NB4 (cell line): ENCODE measurements around the gene NDUFA9.

ENCODE experiments used
- DNase-seq: peaks from one replicate; pipeline ENCODE4 v3.0.0; 2010; ENCODE audit warnings: low read depth
- H3K4me3 ChIP-seq: one replicate; pipeline ENCODE4 v1.5.1; 2011; ENCODE audit warnings: mild to moderate bottlenecking, low read depth, low read length, moderate library complexity
- MYC ChIP-seq: IDR thresholded peaks from 2 replicates; pipeline ENCODE4 v1.6.1; 2011; ENCODE audit warnings: low read depth, low read length
- POLR2A ChIP-seq: IDR thresholded peaks from 2 replicates; pipeline ENCODE4 v1.6.1; 2011; ENCODE audit warnings: mild to moderate bottlenecking; ENCODE audit not compliant: insufficient read length; ENCODE audit errors: extremely low read depth
- TF ChIP-seq, protein P1 (sequence below): IDR thresholded peaks from one replicate; pipeline ENCODE4 v1.5.1; 2012; ENCODE audit warnings: low read depth, low read length
- TF ChIP-seq, protein P2 (sequence below): IDR thresholded peaks from 2 replicates; pipeline ENCODE4 v1.6.1; 2011; ENCODE audit warnings: low read depth, low read length

The NDUFA9 gene

DNA sequence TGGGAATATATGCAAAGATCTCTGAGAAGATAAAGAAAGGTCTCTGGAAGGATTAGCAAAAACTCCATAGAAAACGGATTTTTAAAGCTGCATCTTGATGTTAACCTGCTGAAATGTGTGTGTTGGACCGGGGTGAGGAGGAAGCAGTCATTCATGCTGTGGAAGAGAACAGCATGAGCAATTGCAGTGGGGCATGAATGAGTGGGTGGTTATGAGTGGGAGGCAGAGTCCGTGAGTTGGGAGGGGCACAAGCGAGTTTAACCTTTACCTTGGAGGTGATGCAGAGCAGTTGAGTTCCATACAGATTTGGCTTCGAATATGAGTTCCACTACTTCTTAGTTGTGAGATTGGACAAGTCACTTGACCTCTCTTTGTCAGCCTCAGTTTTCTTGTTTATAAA lies 41.8 kb downstream of the NDUFA9 start:
- TF ChIP-seq, protein P1, sequence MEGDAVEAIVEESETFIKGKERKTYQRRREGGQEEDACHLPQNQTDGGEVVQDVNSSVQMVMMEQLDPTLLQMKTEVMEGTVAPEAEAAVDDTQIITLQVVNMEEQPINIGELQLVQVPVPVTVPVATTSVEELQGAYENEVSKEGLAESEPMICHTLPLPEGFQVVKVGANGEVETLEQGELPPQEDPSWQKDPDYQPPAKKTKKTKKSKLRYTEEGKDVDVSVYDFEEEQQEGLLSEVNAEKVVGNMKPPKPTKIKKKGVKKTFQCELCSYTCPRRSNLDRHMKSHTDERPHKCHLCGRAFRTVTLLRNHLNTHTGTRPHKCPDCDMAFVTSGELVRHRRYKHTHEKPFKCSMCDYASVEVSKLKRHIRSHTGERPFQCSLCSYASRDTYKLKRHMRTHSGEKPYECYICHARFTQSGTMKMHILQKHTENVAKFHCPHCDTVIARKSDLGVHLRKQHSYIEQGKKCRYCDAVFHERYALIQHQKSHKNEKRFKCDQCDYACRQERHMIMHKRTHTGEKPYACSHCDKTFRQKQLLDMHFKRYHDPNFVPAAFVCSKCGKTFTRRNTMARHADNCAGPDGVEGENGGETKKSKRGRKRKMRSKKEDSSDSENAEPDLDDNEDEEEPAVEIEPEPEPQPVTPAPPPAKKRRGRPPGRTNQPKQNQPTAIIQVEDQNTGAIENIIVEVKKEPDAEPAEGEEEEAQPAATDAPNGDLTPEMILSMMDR: no peak
- no peak for TF ChIP-seq POLR2A
- TF ChIP-seq MYC: no peak
- TF ChIP-seq, protein P2, sequence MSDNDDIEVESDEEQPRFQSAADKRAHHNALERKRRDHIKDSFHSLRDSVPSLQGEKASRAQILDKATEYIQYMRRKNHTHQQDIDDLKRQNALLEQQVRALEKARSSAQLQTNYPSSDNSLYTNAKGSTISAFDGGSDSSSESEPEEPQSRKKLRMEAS: no peak
- H3K4me3 ChIP-seq: no peak overlapping the region
- no peak for DNase-seq
